Measurements from ENCODE around the gene PRDM4. TPM values are rescaled to one million over a fixed set of nuclear protein-coding genes. Genes with fewer than 3 reads are reported as not detected.

PRDM4 gene
- 24.9 and 26.3 TPM in 2 replicates for total RNA-seq (2014; rRNA removed; shearing (Covaris generic))

GRCh38 chr12:107760809-107761501, at the start of gene PRDM4:
TSS of gene PRDM4 (minus strand) at chr12:107761137. CDS start at chr12:107760515, 622 bp downstream.
- no peaks in the 10 kb centered on the region for H3K27me3 ChIP-seq
- peak within 1 kb of the TSS; percentile 89 for H3K4me3 ChIP-seq
- H3K27ac ChIP-seq: peak within 1 kb of the TSS; percentile 55
- no peaks in the 10 kb centered on the region for H3K4me1 ChIP-seq
- no peaks in the 10 kb centered on the region for H3K9me3 ChIP-seq (replicated peaks)
- peak; percentile 89 to 92 for DNase-seq
- peaks cover 17% of the 10 kb centered on the region for H3K36me3 ChIP-seq

- no peaks in the 10 kb centered on the region for H3K9me3 ChIP-seq (replicated peaks)
- H3K27me3 ChIP-seq: no peaks in the 10 kb centered on the region
- no peak overlapping the region for H3K4me3 ChIP-seq
- no peak overlapping the region for H3K27ac ChIP-seq
- H3K36me3 ChIP-seq: no peaks in the 10 kb centered on the region
- DNase-seq: no peak
- no peaks in the 10 kb centered on the region for H3K4me1 ChIP-seq
These were observed 46.7 kb upstream of the PRDM4 start for GRCh38 chr12:107807471-107808150.

- H3K4me3 ChIP-seq: no peak overlapping the region
- H3K27me3 ChIP-seq: no peaks in the 10 kb centered on the region
- H3K27ac ChIP-seq: no peak overlapping the region
- H3K4me1 ChIP-seq: no peaks in the 10 kb centered on the region
- DNase-seq: no peak
- H3K9me3 ChIP-seq (replicated peaks): no peaks in the 10 kb centered on the region
- H3K36me3 ChIP-seq: no peaks in the 10 kb centered on the region
These were observed 44.7 kb upstream of the PRDM4 start for GRCh38 chr12:107805488-107806180.

GRCh38 chr12:107803092-107803491, 42.2 kb upstream of the PRDM4 start:
- Histone ChIP-seq H3K4me1 (no peaks in the 10 kb centered on the region), H3K4me3 (no peak overlapping the region), H3K9me3 (replicated peaks) (no peaks in the 10 kb centered on the region), H3K27me3 (no peaks in the 10 kb centered on the region), H3K36me3 (no peaks in the 10 kb centered on the region), H3K27ac (no peak overlapping the region)
- no peak for DNase-seq

- Histone ChIP-seq H3K4me1 (no peaks in the 10 kb centered on the region), H3K36me3 (no peaks in the 10 kb centered on the region), H3K4me3 (no peak overlapping the region), H3K27ac (no peak overlapping the region), H3K9me3 (replicated peaks) (no peaks in the 10 kb centered on the region), H3K27me3 (no peaks in the 10 kb centered on the region)
- DNase-seq: no peak
These were observed 40.2 kb upstream of the PRDM4 start for GRCh38 chr12:107801150-107801549.

GRCh38 chr12:107798580-107798979, 37.6 kb upstream of the PRDM4 start:
- H3K27me3 ChIP-seq: no peaks in the 10 kb centered on the region
- H3K4me3 ChIP-seq: no peak overlapping the region
- H3K4me1 ChIP-seq: no peaks in the 10 kb centered on the region
- DNase-seq: no peak
- H3K27ac ChIP-seq: no peak overlapping the region
- no peaks in the 10 kb centered on the region for H3K9me3 ChIP-seq (replicated peaks)
- H3K36me3 ChIP-seq: no peaks in the 10 kb centered on the region

GRCh38 chr12:107794451-107794850, 33.5 kb upstream of the PRDM4 start:
- no peak overlapping the region for H3K27ac ChIP-seq
- no peaks in the 10 kb centered on the region for H3K27me3 ChIP-seq
- no peak overlapping the region for H3K4me3 ChIP-seq
- H3K4me1 ChIP-seq: no peaks in the 10 kb centered on the region
- no peaks in the 10 kb centered on the region for H3K36me3 ChIP-seq
- no peak for DNase-seq
- H3K9me3 ChIP-seq (replicated peaks): no peaks in the 10 kb centered on the region; the same call in 1 of the 2 replicates

GRCh38 chr12:107791465-107792089, 30.6 kb upstream of the PRDM4 start:
- Histone ChIP-seq H3K4me1 (no peaks in the 10 kb centered on the region), H3K27me3 (no peaks in the 10 kb centered on the region)

GRCh38 chr12:107788690-107789458, 27.9 kb upstream of the PRDM4 start:
- 0 out of 2 replicates have a peak, but pooled peaks cover under 1% of the 10 kb centered on the region for H3K27me3 ChIP-seq
- H3K9me3 ChIP-seq (replicated peaks): no peaks in the 10 kb centered on the region; the same call in 1 of the 2 replicates
- no peak overlapping the region for H3K4me3 ChIP-seq
- DNase-seq: no peak
- H3K36me3 ChIP-seq: no peaks in the 10 kb centered on the region
- H3K27ac ChIP-seq: no peak overlapping the region
- no peaks in the 10 kb centered on the region for H3K4me1 ChIP-seq

More at GRCh38 chr12:107791465-107792089, 30.6 kb upstream of the PRDM4 start:
- Histone ChIP-seq H3K4me3 (no peak overlapping the region), H3K36me3 (no peaks in the 10 kb centered on the region), H3K27ac (no peak overlapping the region), H3K9me3 (replicated peaks) (no peaks in the 10 kb centered on the region; the same call in 1 of the 2 replicates)
- DNase-seq: no peak

- DNase-seq: no peak
- no peak overlapping the region for H3K4me3 ChIP-seq
- no peaks in the 10 kb centered on the region for H3K36me3 ChIP-seq
- H3K9me3 ChIP-seq (replicated peaks): no peaks in the 10 kb centered on the region; the same call in 1 of the 2 replicates
- no peak overlapping the region for H3K27ac ChIP-seq
- 0 out of 2 replicates have a peak, but pooled peaks cover 3% of the 10 kb centered on the region for H3K27me3 ChIP-seq
- H3K4me1 ChIP-seq: no peaks in the 10 kb centered on the region
These were observed 27.3 kb upstream of the PRDM4 start for GRCh38 chr12:107788281-107788680.

- Histone ChIP-seq H3K4me1 (no peaks in the 10 kb centered on the region), H3K36me3 (no peaks in the 10 kb centered on the region), H3K27me3 (peaks cover 8% of the 10 kb centered on the region; the same call in 1 of the 2 replicates), H3K4me3 (no peak overlapping the region), H3K9me3 (replicated peaks) (no peaks in the 10 kb centered on the region), H3K27ac (no peak overlapping the region)
- DNase-seq: no peak
These were observed 22.8 kb upstream of the PRDM4 start for GRCh38 chr12:107783406-107784376.

- Histone ChIP-seq H3K9me3 (replicated peaks) (no peaks in the 10 kb centered on the region), H3K27ac (no peak overlapping the region), H3K4me1 (no peaks in the 10 kb centered on the region), H3K4me3 (no peak overlapping the region), H3K36me3 (no peaks in the 10 kb centered on the region), H3K27me3 (peaks cover 10% of the 10 kb centered on the region)
- no peak for DNase-seq
These were observed 21.1 kb upstream of the PRDM4 start for GRCh38 chr12:107782067-107782466.

GRCh38 chr12:107780298-107780697, 19.4 kb upstream of the PRDM4 start:
- Histone ChIP-seq H3K4me3 (no peak overlapping the region), H3K27me3 (peaks cover 16% of the 10 kb centered on the region), H3K27ac (no peak overlapping the region)

More at GRCh38 chr12:107780298-107780697, 19.4 kb upstream of the PRDM4 start:
- no peaks in the 10 kb centered on the region for H3K9me3 ChIP-seq (replicated peaks)
- DNase-seq: no peak
- no peaks in the 10 kb centered on the region for H3K4me1 ChIP-seq
- no peaks in the 10 kb centered on the region for H3K36me3 ChIP-seq
